HEK293 (cell line): ENCODE results near the gene MUC4.

Experiments
- CTCF ChIA-PET: fragments of 350-600 bp; formaldehyde crosslinking; extraction: SDS; loops from one replicate; lab custom pipeline; 2021; ENCODE audit warnings: antibody characterized with exemption; lab: Yijun Ruan, JAX
- POLR2A ChIA-PET: fragments of 300-600 bp; formaldehyde crosslinking; extraction: SDS; loops from one replicate; lab custom pipeline; 2020; ENCODE audit warnings: antibody characterized with exemption, inconsistent platforms; lab: Yijun Ruan, JAX
- H3K27ac ChIP-seq: fragments of 200-500 bp; sonication (Bioruptor generic); 2 replicates; pipeline ENCODE4 v1.5.1; 2014; ENCODE audit warnings: low read depth, low read length, control low read depth, inconsistent platforms; ENCODE audit errors: extremely low read depth
- H3K36me3 ChIP-seq, 2 experiments: fragments of 200-500 bp in 1 of 2; sonication (Bioruptor generic) in 1 of 2; 1 replicate in 1 of 2; 2 replicates in 1 of 2; pipeline ENCODE4 v1.5.1; 2014 to 2017; ENCODE audit warnings: inconsistent platforms in 2 of 2, low read length in 2 of 2; ENCODE audit not compliant: control insufficient read depth in 2 of 2, insufficient read depth in 1 of 2
- H3K4me1 ChIP-seq: fragments of 200-500 bp; sonication (Bioruptor generic); 2 replicates; pipeline ENCODE4 v1.5.1; 2014; ENCODE audit warnings: mild to moderate bottlenecking, low read length, inconsistent platforms; ENCODE audit not compliant: control insufficient read depth, insufficient read depth
- H3K4me3 ChIP-seq: 2 replicates; pipeline ENCODE4 v1.5.1; 2011; ENCODE audit warnings: low read depth, mild to moderate bottlenecking, control low read depth, low read length, moderate library complexity
- H3K9me3 ChIP-seq: fragments of 200-500 bp; sonication (Bioruptor generic); 2 replicates; pipeline ENCODE4 v1.5.1; 2014; ENCODE audit warnings: low read depth, low read length, inconsistent platforms; ENCODE audit not compliant: control insufficient read depth, insufficient read depth
- ATF2 ChIP-seq: fragments of 450-650 bp; formaldehyde crosslinking; IDR thresholded peaks from 2 replicates; pipeline ENCODE4 v1.5.1; 2016; ENCODE audit warnings: missing biosample characterization, missing genetic modification characterization, low read depth
- GLI2 ChIP-seq: fragments of 450-650 bp; formaldehyde crosslinking; IDR thresholded peaks from 2 replicates; pipeline ENCODE4; 2017; ENCODE audit warnings: missing biosample characterization, missing genetic modification characterization, low read depth, borderline replicate concordance
- GLI4 ChIP-seq: fragments of 450-650 bp; formaldehyde crosslinking; IDR thresholded peaks from 2 replicates; pipeline ENCODE4 v1.5.1; 2016; ENCODE audit warnings: missing biosample characterization, missing genetic modification characterization
- INSM2 ChIP-seq: fragments of 450-650 bp; formaldehyde crosslinking; IDR thresholded peaks from 2 replicates; pipeline ENCODE4 v1.5.1; 2016; ENCODE audit warnings: missing biosample characterization, missing genetic modification characterization
- KLF10 ChIP-seq: fragments of 450-650 bp; IDR thresholded peaks from 2 replicates; pipeline ENCODE4 v1.5.1; 2018; ENCODE audit warnings: missing biosample characterization, mild to moderate bottlenecking, missing genetic modification characterization
- MYNN ChIP-seq: fragments of 450-650 bp; formaldehyde crosslinking; IDR thresholded peaks from 2 replicates; pipeline ENCODE4 v1.5.1; 2016; ENCODE audit warnings: missing biosample characterization, missing genetic modification characterization, borderline replicate concordance
- SCRT2 ChIP-seq: fragments of 450-650 bp; formaldehyde crosslinking; IDR thresholded peaks from 2 replicates; pipeline ENCODE4 v1.5.1; 2016; ENCODE audit warnings: missing biosample characterization, missing genetic modification characterization
- SETDB1 ChIP-seq: IDR thresholded peaks from one replicate; pipeline ENCODE4 v1.6.1; 2017; ENCODE audit warnings: mild to moderate bottlenecking, low read length, moderate library complexity, mixed read lengths; ENCODE audit not compliant: insufficient read length
- SP7 ChIP-seq: fragments of 450-650 bp; formaldehyde crosslinking; IDR thresholded peaks from 2 replicates; pipeline ENCODE4 v1.5.1; 2016; ENCODE audit warnings: missing biosample characterization, missing genetic modification characterization
- WT1 ChIP-seq: fragments of 450-650 bp; formaldehyde crosslinking; IDR thresholded peaks from 2 replicates; pipeline ENCODE4 v1.5.1; 2016; ENCODE audit warnings: missing biosample characterization, missing genetic modification characterization
- YY1 ChIP-seq: fragments of 450-650 bp; formaldehyde crosslinking; IDR thresholded peaks from 2 replicates; pipeline ENCODE4 v1.5.1; 2018; ENCODE audit warnings: missing biosample characterization, missing genetic modification characterization
- ZBTB6 ChIP-seq: fragments of 450-650 bp; formaldehyde crosslinking; IDR thresholded peaks from 2 replicates; pipeline ENCODE4 v1.5.1; 2017; ENCODE audit warnings: missing biosample characterization, missing genetic modification characterization
- ZNF112 ChIP-seq: fragments of 450-650 bp; formaldehyde crosslinking; IDR thresholded peaks from 2 replicates; pipeline ENCODE4 v1.5.0; 2017; ENCODE audit warnings: missing biosample characterization, missing genetic modification characterization
- ZNF157 ChIP-seq: fragments of 450-650 bp; formaldehyde crosslinking; IDR thresholded peaks from 2 replicates; pipeline ENCODE4 v1.5.1; 2016; ENCODE audit warnings: missing biosample characterization, missing genetic modification characterization
- ZNF16 ChIP-seq: fragments of 450-650 bp; formaldehyde crosslinking; IDR thresholded peaks from 2 replicates; pipeline ENCODE4 v1.5.1; 2016; ENCODE audit warnings: low read depth, missing biosample characterization, missing genetic modification characterization
- ZNF19 ChIP-seq: fragments of 450-650 bp; formaldehyde crosslinking; IDR thresholded peaks from 2 replicates; pipeline ENCODE4; 2016; ENCODE audit warnings: missing biosample characterization, missing genetic modification characterization, low read depth
- ZNF311 ChIP-seq: fragments of 450-650 bp; formaldehyde crosslinking; IDR thresholded peaks from 2 replicates; pipeline ENCODE4 v1.5.1; 2017; ENCODE audit warnings: missing biosample characterization, missing genetic modification characterization, borderline replicate concordance
- ZNF501 ChIP-seq: fragments of 450-650 bp; formaldehyde crosslinking; IDR thresholded peaks from 2 replicates; pipeline ENCODE4 v1.5.1; 2016; ENCODE audit warnings: missing biosample characterization, missing genetic modification characterization
- ZNF558 ChIP-seq: fragments of 450-650 bp; formaldehyde crosslinking; IDR thresholded peaks from 2 replicates; pipeline ENCODE4 v1.5.1; 2016; ENCODE audit warnings: missing biosample characterization, missing genetic modification characterization
- ZNF621 ChIP-seq: fragments of 450-650 bp; formaldehyde crosslinking; IDR thresholded peaks from 2 replicates; pipeline ENCODE4 v1.5.1; 2017; ENCODE audit warnings: missing biosample characterization, missing genetic modification characterization
- ZNF768 ChIP-seq: fragments of 450-650 bp; formaldehyde crosslinking; IDR thresholded peaks from 2 replicates; pipeline ENCODE4 v1.5.1; 2018; ENCODE audit warnings: missing biosample characterization, mild to moderate bottlenecking, missing genetic modification characterization
- ZNF777 ChIP-seq: fragments of 450-650 bp; formaldehyde crosslinking; IDR thresholded peaks from 2 replicates; pipeline ENCODE4 v1.5.1; 2017; ENCODE audit warnings: missing biosample characterization, missing genetic modification characterization, borderline replicate concordance
- ZSCAN4 ChIP-seq: fragments of 450-650 bp; formaldehyde crosslinking; IDR thresholded peaks from 2 replicates; pipeline ENCODE4 v1.5.1; 2017; ENCODE audit warnings: missing biosample characterization, missing genetic modification characterization

Gene MUC4

GRCh38 chr3:195704433-195704999 lies 107.2 kb downstream of the MUC4 start (continued):
- TF ChIP-seq SETDB1 (no peak), ZNF311 (tag by site-specific recombination) (no peak), ZNF558 (tag by site-specific recombination) (no peak)

GRCh38 chr3:195703776-195704175 lies 108.0 kb downstream of the MUC4 start:
- H3K4me1 ChIP-seq = no peaks in the 10 kb centered on the region
- CTCF ChIA-PET = no interaction called here
- TF ChIP-seq WT1 (tag by site-specific recombination) (no peak), ZNF621 (no peak), GLI2 (tag by site-specific recombination) (no peak), ZBTB6 (no peak), SP7 (no peak), ZNF777 (no peak), ZNF501 (tag by site-specific recombination) (no peak), ZNF112 (no peak), ZNF19 (no peak), ZNF311 (tag by site-specific recombination) (no peak), GLI4 (tag by site-specific recombination) (no peak), MYNN (tag by site-specific recombination) (no peak), ZNF16 (no peak), INSM2 (no peak)
- TF ChIP-seq, all 188 proteins: peak for 0
- peaks cover 0 to 5% of the 10 kb centered on the region in 2 experiments; a peak in 1 of 3 replicates for H3K36me3 ChIP-seq
- POLR2A ChIA-PET = no interaction called here
- H3K27ac ChIP-seq = no peak overlapping the region
- no peaks in the 10 kb centered on the region for H3K9me3 ChIP-seq
- H3K4me3 ChIP-seq = no peak overlapping the region

GRCh38 chr3:195701042-195701915 lies 110.5 kb downstream of the MUC4 start:
- CTCF ChIA-PET = no interaction called here
- H3K9me3 ChIP-seq = no peaks in the 10 kb centered on the region
- no peak overlapping the region for H3K4me3 ChIP-seq
- H3K27ac ChIP-seq = no peak overlapping the region
- TF ChIP-seq ZNF157 (no peak), ATF2 (tag by site-specific recombination) (no peak), ZSCAN4 (no peak), YY1 (no peak), ZNF768 (tag by site-specific recombination) (no peak), SCRT2 (tag by site-specific recombination) (no peak), KLF10 (tag by site-specific recombination) (no peak)
- H3K36me3 ChIP-seq = peaks cover 0 to 5% of the 10 kb centered on the region in 2 experiments; a peak in 1 of 3 replicates
- no peaks in the 10 kb centered on the region for H3K4me1 ChIP-seq
- POLR2A ChIA-PET = no interaction called here
